ENCODE results near the gene CINP.

DNA sequence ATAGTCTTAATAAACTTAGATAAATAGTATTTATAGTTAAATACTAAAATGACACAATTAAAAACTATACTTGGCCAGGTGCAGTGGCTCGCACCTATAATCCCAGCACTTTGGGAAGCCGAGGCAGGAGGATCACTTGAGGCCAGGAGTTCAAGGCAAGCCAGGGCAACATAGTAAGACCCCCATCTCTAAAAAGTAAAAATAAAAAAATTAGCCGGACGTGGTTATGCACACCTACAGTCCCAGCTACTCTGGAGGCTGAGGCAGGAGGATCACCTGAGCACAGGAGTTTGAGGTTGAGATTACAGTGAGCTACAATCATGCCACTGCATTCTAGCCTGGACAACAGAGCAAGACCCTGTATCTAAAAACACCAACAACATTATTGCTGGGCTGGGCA lies 16.0 kb downstream of the CINP start:
- TF ChIP-seq, protein P1, sequence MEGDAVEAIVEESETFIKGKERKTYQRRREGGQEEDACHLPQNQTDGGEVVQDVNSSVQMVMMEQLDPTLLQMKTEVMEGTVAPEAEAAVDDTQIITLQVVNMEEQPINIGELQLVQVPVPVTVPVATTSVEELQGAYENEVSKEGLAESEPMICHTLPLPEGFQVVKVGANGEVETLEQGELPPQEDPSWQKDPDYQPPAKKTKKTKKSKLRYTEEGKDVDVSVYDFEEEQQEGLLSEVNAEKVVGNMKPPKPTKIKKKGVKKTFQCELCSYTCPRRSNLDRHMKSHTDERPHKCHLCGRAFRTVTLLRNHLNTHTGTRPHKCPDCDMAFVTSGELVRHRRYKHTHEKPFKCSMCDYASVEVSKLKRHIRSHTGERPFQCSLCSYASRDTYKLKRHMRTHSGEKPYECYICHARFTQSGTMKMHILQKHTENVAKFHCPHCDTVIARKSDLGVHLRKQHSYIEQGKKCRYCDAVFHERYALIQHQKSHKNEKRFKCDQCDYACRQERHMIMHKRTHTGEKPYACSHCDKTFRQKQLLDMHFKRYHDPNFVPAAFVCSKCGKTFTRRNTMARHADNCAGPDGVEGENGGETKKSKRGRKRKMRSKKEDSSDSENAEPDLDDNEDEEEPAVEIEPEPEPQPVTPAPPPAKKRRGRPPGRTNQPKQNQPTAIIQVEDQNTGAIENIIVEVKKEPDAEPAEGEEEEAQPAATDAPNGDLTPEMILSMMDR (conservative IDR thresholded peaks at IDR 0.05; ENCODE audit: low read length): no peak
- no peak for TF ChIP-seq EZH2phosphoT487 (IDR thresholded peaks at IDR 0.05; ENCODE audit: borderline replicate concordance)

Measured in Loucy (cell line).